Measurements from ENCODE around the gene MYRIP. TPM values are rescaled to one million over a fixed set of nuclear protein-coding genes. Genes with fewer than 3 reads are reported as not detected.

Gene MYRIP
- total RNA-seq, 4 donors from 2014 or later = 1.4 to 4.4 (median 2.8) TPM

DNA sequence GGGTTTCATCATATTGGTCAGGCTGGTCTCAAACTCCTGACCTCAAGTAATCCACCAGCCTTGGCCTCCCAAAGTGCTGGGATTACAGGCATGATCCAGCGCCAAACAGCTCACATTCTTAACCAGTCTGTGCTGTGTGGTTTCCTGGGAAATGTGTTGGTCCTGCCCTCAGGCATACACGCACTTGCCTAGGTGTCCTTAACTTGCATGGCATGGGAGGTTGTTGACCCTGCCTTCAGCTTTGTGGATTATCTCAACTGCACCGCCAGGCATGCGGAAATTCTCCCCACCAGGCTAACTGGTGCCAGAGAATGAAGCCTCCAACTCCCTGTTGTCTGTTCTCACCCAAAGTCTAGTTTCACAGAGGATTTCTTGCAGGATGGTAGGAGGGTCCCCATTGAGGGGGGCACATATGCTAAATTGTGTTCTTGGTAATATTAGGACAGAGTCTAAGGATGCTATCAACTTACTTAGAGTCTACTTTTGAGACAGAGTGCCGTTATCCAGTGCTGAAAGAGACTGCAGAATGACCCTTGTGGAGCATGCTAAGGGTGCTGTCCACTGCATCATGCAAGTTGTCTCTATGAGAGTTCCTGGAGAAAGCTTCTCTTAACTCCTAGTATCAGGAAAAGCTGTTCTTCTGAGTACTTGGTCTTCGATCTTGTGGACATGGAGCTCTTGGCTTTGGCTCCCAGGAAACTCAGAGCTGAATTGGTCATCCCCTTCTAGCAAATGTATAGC lies 438.5 kb downstream of the MYRIP start:
- Histone ChIP-seq H3K27me3 (no peaks in the 10 kb centered on the region), H3K36me3 (no peaks in the 10 kb centered on the region), H3K27ac (no peak overlapping the region), H3K9me3 (no peaks in the 10 kb centered on the region), H3K4me3 (no peak overlapping the region), H3K4me1 (no peaks in the 10 kb centered on the region)
- TF ChIP-seq, protein P1, sequence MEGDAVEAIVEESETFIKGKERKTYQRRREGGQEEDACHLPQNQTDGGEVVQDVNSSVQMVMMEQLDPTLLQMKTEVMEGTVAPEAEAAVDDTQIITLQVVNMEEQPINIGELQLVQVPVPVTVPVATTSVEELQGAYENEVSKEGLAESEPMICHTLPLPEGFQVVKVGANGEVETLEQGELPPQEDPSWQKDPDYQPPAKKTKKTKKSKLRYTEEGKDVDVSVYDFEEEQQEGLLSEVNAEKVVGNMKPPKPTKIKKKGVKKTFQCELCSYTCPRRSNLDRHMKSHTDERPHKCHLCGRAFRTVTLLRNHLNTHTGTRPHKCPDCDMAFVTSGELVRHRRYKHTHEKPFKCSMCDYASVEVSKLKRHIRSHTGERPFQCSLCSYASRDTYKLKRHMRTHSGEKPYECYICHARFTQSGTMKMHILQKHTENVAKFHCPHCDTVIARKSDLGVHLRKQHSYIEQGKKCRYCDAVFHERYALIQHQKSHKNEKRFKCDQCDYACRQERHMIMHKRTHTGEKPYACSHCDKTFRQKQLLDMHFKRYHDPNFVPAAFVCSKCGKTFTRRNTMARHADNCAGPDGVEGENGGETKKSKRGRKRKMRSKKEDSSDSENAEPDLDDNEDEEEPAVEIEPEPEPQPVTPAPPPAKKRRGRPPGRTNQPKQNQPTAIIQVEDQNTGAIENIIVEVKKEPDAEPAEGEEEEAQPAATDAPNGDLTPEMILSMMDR (IDR thresholded peaks at IDR 0.05) = no peak
- TF ChIP-seq POLR2A (IDR thresholded peaks at IDR 0.05) (no peak), POLR2AphosphoS5 (IDR thresholded peaks at IDR 0.05) (no peak), EP300 (IDR thresholded peaks at IDR 0.05) (no peak)
- DNase-seq (ENCODE audit: low spot score in 2 of 2) = no peak
- WGBS = 100% methylated on average over 5 of the region's 6 CpGs

DNA sequence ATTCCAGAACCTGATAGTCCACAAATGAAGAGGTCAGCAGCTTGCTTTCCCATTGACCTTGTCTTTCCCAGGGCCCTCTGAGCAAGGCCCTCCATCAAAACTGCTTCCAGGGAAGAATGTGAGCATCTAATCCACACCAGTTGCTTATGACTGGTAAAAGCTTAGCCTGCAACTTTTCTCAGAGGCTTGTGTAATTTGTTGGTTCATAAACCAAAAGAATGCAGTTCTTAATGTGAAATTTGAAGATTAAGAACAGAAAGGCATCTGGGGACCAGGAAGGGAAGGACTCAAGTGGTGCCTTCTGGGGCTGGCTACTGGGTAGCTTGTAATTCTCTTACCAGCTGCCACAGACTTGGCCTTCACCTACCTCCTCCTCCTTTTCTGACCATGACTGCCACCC lies 439.2 kb downstream of the MYRIP start:
- Histone ChIP-seq H3K4me3 (no peak overlapping the region), H3K27me3 (no peaks in the 10 kb centered on the region)

DNA sequence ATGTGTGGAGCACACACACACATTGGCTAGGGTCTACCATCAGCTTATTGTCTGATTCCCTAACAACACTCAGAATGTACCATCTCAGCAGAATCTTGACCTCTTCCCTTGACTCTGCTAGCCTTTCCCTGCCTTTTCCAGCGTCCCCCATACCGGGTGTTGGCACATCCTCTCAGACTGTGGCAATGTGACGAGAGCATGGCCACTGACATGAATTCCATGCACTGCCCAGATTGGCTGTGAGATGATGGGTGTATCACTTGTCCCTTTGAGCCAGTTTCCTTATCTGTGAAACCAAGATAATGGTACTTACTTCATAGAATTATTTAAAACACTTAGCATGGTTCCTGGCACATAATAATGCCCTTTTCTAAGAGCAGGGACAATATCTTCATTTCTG lies 439.8 kb downstream of the MYRIP start:
- WGBS = 91% methylated on average over 3 of the region's 3 CpGs
- Histone ChIP-seq H3K36me3 (no peaks in the 10 kb centered on the region), H3K27ac (no peak overlapping the region), H3K9me3 (no peaks in the 10 kb centered on the region), H3K4me1 (no peaks in the 10 kb centered on the region), H3K4me3 (no peak overlapping the region), H3K27me3 (no peaks in the 10 kb centered on the region)
- no peak for TF ChIP-seq POLR2AphosphoS5 (IDR thresholded peaks at IDR 0.05)
- TF ChIP-seq EP300 (IDR thresholded peaks at IDR 0.05) = no peak
- TF ChIP-seq, protein P1 (IDR thresholded peaks at IDR 0.05) = no peak
- TF ChIP-seq POLR2A (IDR thresholded peaks at IDR 0.05) = no peak
- DNase-seq (ENCODE audit: low spot score in 2 of 2) = no peak

More for the DNA sequence above, 439.2 kb downstream of the MYRIP start:
- DNase-seq (ENCODE audit: low spot score in 2 of 2) = no peak
- Histone ChIP-seq H3K27ac (no peak overlapping the region), H3K36me3 (no peaks in the 10 kb centered on the region), H3K9me3 (no peaks in the 10 kb centered on the region), H3K4me1 (no peaks in the 10 kb centered on the region)
- TF ChIP-seq EP300 (IDR thresholded peaks at IDR 0.05) (no peak), POLR2AphosphoS5 (IDR thresholded peaks at IDR 0.05) (no peak), POLR2A (IDR thresholded peaks at IDR 0.05) (no peak)
- TF ChIP-seq, protein P1 (IDR thresholded peaks at IDR 0.05) = no peak

DNA sequence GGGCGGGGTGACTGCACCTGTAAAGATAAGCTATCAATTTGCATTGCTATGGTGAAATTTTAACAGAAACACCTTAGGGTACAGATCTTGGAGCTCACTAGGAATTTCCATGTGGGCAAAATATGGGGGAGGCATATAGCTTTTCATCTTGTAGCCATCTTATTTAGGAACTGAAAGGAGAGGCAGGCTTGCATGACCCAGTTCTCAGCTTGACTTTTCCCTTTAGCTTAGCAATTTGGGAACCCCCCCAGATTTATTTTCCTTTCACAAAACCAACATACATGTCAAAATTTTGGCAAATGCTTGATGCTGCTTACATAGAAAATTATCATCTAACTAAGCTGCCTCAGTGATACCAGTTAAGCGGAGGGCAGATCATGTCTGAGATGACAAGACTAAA lies 445.1 kb downstream of the MYRIP start:
- H3K36me3 ChIP-seq = no peaks in the 10 kb centered on the region
- no peaks in the 10 kb centered on the region for H3K27me3 ChIP-seq
- no peak overlapping the region for H3K4me3 ChIP-seq
- no peak for TF ChIP-seq POLR2AphosphoS5 (IDR thresholded peaks at IDR 0.05)
- TF ChIP-seq POLR2A (IDR thresholded peaks at IDR 0.05) = no peak
- TF ChIP-seq, protein P1 (IDR thresholded peaks at IDR 0.05) = no peak
- no peak for TF ChIP-seq EP300 (IDR thresholded peaks at IDR 0.05)
- no peak for DNase-seq (ENCODE audit: low spot score in 2 of 2)
- no peak overlapping the region for H3K27ac ChIP-seq
- WGBS = 89% methylated on average over 2 of the region's 2 CpGs
- no peaks in the 10 kb centered on the region for H3K9me3 ChIP-seq
- H3K4me1 ChIP-seq = no peaks in the 10 kb centered on the region

DNA sequence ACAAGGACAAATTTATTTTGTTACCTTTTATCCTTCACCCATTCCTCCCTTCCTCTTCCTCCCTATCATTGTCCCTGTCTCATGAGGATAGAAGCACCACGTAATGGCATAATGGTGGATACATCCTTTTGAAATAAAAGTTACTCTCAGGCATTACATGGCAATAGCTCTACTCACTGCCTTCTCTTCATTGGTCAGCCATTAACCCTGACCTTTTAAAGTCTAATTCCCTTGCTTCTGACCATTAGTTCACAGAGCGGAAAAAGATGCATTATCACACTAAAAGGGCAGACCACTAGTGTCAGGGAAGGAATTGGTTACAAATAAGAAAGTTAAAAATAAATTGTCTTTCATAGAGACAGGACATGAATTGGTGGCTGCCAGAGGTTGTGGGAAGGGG lies 445.5 kb downstream of the MYRIP start:
- Histone ChIP-seq H3K27ac (no peak overlapping the region), H3K36me3 (no peaks in the 10 kb centered on the region), H3K9me3 (no peaks in the 10 kb centered on the region), H3K4me3 (no peak overlapping the region), H3K27me3 (no peaks in the 10 kb centered on the region), H3K4me1 (no peaks in the 10 kb centered on the region)
- DNase-seq (ENCODE audit: low spot score in 2 of 2) = no peak
- TF ChIP-seq POLR2A (IDR thresholded peaks at IDR 0.05) (no peak), EP300 (IDR thresholded peaks at IDR 0.05) (no peak)
- TF ChIP-seq, protein P1 (IDR thresholded peaks at IDR 0.05) = no peak
- 90% methylated on average over 2 of the region's 2 CpGs for WGBS

Data from suprapubic skin (tissue), 4 donors.